Stimulated activated CD8-positive, alpha-beta memory T cell treated with anti-CD3 and anti-CD28 coated beads, Interleukin-4, amount 100 ng/mL, for 1 hour (primary cell): ENCODE data around the gene MAPKAP1.

Source experiments
- DNase-seq, 2 donors: peaks; one replicate each; pipeline ENCODE4 v3.0.0-alpha.2; 2020; ENCODE audit warnings: low read depth in 2 of 2, low spot score in 1 of 2

MAPKAP1 gene

DNA sequence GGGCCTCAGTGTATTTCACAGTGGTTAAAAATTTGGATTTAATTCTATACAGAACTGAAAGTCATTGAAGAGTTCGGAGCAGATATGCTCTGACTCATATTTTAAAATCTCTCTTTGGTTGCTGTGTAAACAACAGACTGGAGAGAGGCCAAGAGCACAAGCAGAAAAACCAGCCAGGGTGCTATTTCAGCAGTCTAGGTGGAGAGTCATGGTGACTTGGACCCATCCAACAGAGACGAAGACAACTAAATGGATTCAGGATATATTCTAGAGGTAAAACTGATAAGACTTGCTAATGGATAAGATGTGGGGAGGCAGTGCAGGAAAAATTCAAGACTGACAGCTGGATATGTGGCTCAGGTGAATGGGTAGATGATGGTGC is 168.9 kb downstream of the MAPKAP1 start:
- DNase-seq: no peak

DNA sequence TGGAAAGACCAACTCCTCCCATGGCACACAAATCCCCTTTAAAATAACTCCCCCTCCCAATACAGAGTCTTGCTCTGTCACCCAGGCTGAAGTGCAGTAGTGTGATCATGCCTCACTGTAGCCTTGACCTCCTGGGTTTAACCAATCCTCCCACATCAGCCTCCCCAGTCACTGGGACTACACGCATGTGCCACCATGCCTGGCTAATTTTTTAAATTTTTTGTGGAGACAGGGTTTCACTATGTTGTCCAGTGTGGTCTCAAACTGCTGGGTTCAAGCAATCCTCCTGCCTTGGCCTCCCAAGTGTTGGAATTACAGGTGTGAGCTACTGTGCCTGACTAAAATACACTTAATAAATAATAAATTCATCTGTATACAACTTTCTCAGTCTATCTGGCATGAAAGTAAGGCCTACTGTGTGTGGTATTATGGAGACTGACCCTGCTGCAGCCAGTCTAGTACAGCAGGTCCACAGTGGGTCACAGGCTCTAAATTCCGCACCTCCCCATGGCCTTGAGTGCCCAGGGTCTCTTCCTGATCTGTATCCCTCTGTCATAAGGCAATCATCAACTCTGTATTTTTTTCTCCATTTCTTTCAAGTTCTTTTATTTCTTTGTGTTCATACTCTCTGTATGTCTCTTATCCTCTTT is 169.4 kb downstream of the MAPKAP1 start:
- no peak for DNase-seq

- no peak for DNase-seq
Observed at GRCh38 chr9:125536776-125537175, 170.2 kb downstream of the MAPKAP1 start.

DNA sequence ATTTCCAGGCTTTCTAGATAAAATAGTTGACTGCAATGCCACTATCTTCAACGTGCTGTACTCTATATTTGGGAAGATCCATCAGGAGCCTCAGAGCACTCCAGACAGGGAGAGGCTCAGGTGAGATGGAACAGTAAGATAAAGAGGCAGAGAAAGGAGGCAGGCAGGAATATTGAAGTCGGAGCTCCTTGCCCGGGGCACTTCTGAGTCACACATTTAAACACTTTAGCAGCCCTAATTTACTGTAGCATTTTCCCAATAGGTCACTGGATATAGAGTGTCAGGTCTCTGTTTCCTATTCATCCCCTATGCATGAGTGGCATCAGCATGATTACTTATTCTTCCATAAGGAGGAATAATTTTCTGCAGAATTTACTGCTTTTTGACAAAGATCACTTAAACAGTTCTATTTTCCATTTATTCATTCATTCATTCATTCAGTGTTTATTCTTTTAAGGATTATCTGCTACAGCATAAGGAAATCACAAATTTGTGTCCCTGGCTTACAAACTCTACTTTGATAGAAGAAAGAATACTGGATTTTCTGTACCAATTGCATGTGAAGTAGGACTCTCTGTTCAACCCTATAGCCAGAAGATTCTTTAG is 170.7 kb downstream of the MAPKAP1 start:
- DNase-seq: no peak

- no peak for DNase-seq
Observed at GRCh38 chr9:125534971-125535701, 171.9 kb downstream of the MAPKAP1 start.

GRCh38 chr9:125532812-125533594 is 174.0 kb downstream of the MAPKAP1 start:
- no peak for DNase-seq

DNA sequence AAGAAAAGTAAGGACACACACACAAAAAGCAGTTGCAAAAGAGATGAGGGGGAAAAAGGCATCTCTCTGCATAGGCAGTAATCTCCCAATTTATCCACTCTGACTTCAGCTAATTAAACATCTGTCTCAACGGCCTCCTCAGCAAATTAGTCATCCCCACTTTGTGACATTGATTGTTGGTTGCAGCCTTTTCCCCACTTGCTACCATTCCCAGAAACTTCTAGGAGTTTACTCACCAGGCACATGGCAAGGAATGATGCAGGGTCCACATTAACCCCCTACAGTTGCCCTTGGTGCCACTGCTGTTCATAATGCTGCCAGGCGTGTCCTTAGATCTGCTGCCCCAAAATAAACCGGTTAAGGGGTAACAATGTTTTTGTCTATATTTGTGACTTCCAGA is 174.6 kb downstream of the MAPKAP1 start:
- DNase-seq: no peak

DNA sequence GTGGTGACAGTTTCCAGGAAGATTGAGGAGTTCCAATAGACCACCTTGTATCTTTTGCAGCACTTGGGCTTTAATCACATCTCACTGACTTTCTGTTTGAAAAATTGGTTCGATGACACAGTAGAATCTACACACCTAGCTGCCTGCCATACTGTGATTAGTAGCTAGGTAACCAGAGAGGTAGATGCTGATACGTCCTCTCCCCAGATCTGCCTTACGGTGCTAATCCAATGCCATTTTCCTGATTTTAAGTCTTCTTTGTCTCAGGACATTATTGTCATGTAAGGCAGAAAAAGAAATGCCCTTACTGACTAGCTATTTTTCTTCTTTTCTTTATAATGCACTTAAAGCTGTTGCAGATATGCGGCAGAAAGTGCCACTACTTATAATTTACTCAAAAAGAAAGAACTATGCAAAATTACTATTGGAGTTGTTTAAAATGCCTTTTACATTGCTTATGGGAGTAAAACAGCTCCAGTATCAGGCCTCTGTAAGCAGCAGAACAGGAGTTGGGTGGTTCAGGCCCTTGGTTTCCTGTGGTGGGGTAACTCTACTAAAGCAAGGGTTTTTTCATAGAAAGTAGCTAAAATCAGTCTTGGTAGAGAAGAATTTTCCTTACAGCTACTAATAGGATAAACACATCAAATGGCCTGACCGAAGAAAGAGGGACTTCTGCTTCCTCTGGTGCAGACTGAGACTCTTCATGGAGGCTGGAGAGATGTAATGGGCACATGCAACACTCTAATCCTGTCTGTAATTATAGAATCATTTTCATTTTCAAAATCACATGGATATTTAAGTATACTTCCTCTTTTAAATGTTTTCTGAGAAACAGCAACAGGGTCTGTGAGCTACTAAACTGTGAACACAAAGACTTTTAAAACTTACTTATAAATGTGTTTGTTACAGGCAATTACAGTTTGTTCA is 177.2 kb downstream of the MAPKAP1 start:
- no peak for DNase-seq

DNA sequence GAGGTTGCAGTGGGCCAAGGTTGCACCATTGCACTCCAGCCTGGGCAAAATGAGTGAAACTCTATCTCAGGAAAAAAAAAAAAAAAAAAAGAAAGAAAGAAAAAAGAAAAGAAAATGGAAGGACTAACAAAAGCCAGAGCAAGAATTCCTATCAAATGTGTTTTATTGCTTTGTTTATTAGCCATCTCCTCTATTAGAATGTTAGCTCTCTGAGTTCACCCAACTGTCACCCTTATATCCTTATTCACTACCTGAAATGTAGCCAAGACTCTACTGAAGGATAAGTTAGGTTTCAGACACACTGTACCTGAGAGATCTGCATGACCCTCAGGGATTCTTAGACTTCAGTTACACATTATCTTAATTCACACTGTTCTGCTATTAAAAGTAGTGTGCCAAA is 177.9 kb downstream of the MAPKAP1 start:
- DNase-seq: no peak

DNA sequence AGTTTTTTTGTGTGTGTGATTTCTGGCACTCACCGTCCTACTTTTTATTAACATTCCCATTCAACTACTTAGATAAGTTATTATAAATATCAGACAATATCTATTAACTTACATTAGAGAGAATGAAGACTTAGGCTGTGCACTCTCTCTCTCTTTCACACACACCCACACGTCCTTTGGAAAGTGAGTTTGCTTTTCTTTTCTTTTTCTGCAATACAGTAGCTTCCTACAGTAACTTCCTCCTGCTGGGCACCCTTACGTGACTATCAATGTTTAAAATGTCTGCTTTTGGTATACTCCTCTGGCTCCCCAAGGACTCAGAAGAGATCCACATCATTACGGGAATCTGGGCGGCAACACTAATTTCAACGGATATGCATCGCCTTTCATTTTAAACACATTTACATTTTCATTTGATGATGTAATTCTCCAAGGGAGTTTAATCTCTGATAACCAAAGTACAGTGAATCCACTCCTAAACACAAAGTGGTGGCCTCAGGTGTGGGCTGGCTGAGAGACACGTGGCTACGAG is 179.5 kb downstream of the MAPKAP1 start:
- DNase-seq: no peak

DNA sequence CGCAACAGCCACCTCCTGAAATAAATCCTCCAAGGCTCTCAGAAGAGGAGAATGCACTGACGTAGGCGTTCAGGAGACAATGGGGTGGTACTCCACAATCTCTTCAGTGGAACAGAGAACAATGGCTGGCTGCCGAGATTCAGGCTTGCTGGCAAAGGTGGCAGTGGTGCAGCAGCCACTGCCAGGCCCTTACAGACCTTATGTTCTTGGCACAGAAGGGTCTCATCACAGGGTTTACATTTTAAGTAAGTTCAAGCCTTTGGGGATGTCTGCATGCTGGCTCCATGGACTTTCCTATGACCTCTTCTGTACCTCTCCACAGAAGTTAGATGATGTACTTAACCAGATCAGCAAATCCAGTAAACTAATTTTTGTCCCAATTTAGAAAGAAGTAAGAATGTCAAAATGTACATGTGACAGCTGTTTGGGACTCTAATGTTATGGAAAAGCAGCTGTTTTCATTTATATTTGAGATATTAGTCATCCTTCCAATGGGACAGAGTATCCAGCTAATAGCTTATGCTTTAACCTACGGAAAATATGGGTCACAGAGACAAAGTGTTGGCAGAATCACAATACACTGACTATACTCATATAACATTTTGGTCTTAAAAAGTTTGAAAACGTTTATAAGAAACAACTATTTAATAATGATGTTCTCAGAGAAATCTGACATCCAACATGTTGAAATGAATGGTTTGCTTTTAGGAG is 180.9 kb downstream of the MAPKAP1 start:
- DNase-seq: no peak

DNA sequence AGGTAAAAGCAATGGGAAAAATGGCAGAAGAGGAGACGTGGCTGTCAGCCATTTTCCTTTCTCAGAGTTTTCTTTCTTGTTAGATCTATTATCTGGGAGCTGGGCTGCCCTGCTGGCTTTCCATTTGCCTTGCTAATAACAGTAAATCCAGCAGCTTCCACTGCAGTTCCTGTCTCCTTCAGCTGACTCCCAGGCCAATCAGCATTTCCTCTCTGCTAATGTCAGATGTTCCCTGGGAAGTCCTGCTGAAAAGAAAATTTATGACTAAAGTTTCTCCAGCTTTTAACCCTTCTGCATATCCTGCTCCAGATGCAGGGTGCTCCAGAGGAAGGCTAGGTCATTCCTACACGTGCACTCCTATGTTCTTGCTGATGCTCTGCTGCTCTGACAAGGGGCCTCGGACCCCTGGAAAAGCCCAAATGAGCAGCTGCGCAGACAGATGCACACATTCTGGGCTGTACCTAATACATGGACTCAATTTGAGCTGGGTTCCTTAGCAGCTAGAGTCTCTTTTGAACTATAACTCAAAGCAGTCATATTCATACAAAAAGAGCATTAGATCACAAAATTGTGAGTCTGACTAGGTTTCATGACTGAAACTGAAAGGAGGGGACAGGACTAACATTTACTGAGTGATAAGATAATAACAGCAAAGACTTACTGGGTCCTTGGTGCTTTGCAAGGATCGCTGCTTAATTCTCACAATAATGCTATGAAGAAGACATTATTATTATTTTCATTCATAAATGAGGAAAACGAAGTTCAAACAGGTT is 182.2 kb downstream of the MAPKAP1 start:
- DNase-seq: no peak

DNA sequence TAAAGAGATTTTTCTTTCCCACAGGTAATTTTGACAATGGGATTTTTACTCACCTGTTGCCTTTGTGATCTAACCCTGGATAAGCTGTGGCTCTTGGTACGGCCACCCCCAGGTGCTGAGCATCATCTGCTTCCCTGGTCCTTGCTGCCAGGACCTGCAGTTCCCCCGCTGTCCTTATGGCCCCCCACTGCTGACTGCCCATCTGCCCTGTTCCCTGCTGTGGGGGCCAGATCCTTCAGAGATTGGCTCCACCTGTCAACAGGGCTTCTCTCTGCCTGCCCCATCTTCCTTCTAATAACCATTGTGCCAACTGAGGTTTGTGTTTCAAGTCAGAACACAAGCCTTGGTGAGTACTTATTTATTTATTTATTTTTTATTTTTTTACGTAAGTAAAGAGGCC is 183.3 kb downstream of the MAPKAP1 start:
- no peak for DNase-seq

GRCh38 chr9:125522328-125522725 is 184.7 kb downstream of the MAPKAP1 start:
- DNase-seq: no peak

- DNase-seq: no peak
Observed at GRCh38 chr9:125521462-125522327, 185.3 kb downstream of the MAPKAP1 start.

GRCh38 chr9:125519734-125520133 is 187.3 kb downstream of the MAPKAP1 start:
- no peak for DNase-seq

- DNase-seq: no peak
Observed at GRCh38 chr9:125517577-125517976, 189.4 kb downstream of the MAPKAP1 start.
